ENCODE data around the gene ACSF3.
"Not testable (repeated sequence)": the region's sequence is repeated elsewhere in the genome, so short reads cannot be mapped to it uniquely, and the experiment has no call there.

The ACSF3 gene

GRCh38 chr16:89069920-89070319 lies 23.7 kb upstream of the ACSF3 start:
- Histone ChIP-seq H3K4me3 (ENCODE audit: low read depth, low read length) (no peak overlapping the region), H3K9me3 (peaks cover 4% of the 10 kb centered on the region), H3K4me1 (peaks cover 7% of the 10 kb centered on the region), H3K27me3 (peaks cover 67% of the 10 kb centered on the region), H3K36me3 (no peaks in the 10 kb centered on the region)
- TF ChIP-seq CTCF (IDR thresholded peaks at IDR 0.05; ENCODE audit: low read depth, low read length): no peak
- no peak for DNase-seq

GRCh38 chr16:89070590-89070989 lies 23.1 kb upstream of the ACSF3 start:
- no peaks in the 10 kb centered on the region for H3K36me3 ChIP-seq
- no peak for TF ChIP-seq CTCF (IDR thresholded peaks at IDR 0.05; ENCODE audit: low read depth, low read length)
- H3K27me3 ChIP-seq: peaks cover 67% of the 10 kb centered on the region
- peaks cover 7% of the 10 kb centered on the region for H3K4me1 ChIP-seq
- H3K4me3 ChIP-seq (ENCODE audit: low read depth, low read length): no peak overlapping the region
- peaks cover 11% of the 10 kb centered on the region for H3K9me3 ChIP-seq
- DNase-seq: no peak

- H3K9me3 ChIP-seq: peaks cover 11% of the 10 kb centered on the region
- H3K4me1 ChIP-seq: peaks cover 7% of the 10 kb centered on the region
- H3K27me3 ChIP-seq: peaks cover 53% of the 10 kb centered on the region
- no peaks in the 10 kb centered on the region for H3K36me3 ChIP-seq
- H3K4me3 ChIP-seq (ENCODE audit: low read depth, low read length): peak overlapping the region; percentile 42
- peak; percentile 86 for DNase-seq
- TF ChIP-seq CTCF (IDR thresholded peaks at IDR 0.05; ENCODE audit: low read depth, low read length): no peak
Measured at GRCh38 chr16:89071686-89072547, 21.7 kb upstream of the ACSF3 start.

GRCh38 chr16:89072548-89073130 lies 21.0 kb upstream of the ACSF3 start:
- H3K27me3 ChIP-seq: peaks cover 46% of the 10 kb centered on the region
- peak; percentile 48 for DNase-seq
- H3K9me3 ChIP-seq: peaks cover 11% of the 10 kb centered on the region
- H3K36me3 ChIP-seq: no peaks in the 10 kb centered on the region
- peaks cover 7% of the 10 kb centered on the region for H3K4me1 ChIP-seq
- H3K4me3 ChIP-seq (ENCODE audit: low read depth, low read length): peak overlapping the region; percentile 42
- no peak for TF ChIP-seq CTCF (IDR thresholded peaks at IDR 0.05; ENCODE audit: low read depth, low read length)

- H3K9me3 ChIP-seq: peaks cover 11% of the 10 kb centered on the region
- H3K4me1 ChIP-seq: peaks cover 7% of the 10 kb centered on the region
- H3K4me3 ChIP-seq (ENCODE audit: low read depth, low read length): no peak overlapping the region
- DNase-seq: no peak
- no peaks in the 10 kb centered on the region for H3K36me3 ChIP-seq
- no peak for TF ChIP-seq CTCF (IDR thresholded peaks at IDR 0.05; ENCODE audit: low read depth, low read length)
- peaks cover 43% of the 10 kb centered on the region for H3K27me3 ChIP-seq
Measured at GRCh38 chr16:89073346-89074071, 20.1 kb upstream of the ACSF3 start.

GRCh38 chr16:89074072-89074674 lies 19.5 kb upstream of the ACSF3 start:
- H3K4me3 ChIP-seq (ENCODE audit: low read depth, low read length); H3K4me1 ChIP-seq; DNase-seq; H3K36me3 ChIP-seq: not testable (repeated sequence)
- Histone ChIP-seq H3K9me3 (peaks cover 11% of the 10 kb centered on the region), H3K27me3 (peaks cover 46% of the 10 kb centered on the region)

All from BE2C (cell line).